Stimulated activated CD4-positive, alpha-beta T cell treated with anti-CD3 and anti-CD28 coated beads, Interleukin-2, amount 100 ng/mL, for 4 hours (primary cell): Measurements from ENCODE around the gene HDAC4.

ENCODE experiments used
- DNase-seq: peaks from one replicate; pipeline ENCODE4 v3.0.0-alpha.2; 2020; ENCODE audit warnings: low read depth

The HDAC4 gene

DNA sequence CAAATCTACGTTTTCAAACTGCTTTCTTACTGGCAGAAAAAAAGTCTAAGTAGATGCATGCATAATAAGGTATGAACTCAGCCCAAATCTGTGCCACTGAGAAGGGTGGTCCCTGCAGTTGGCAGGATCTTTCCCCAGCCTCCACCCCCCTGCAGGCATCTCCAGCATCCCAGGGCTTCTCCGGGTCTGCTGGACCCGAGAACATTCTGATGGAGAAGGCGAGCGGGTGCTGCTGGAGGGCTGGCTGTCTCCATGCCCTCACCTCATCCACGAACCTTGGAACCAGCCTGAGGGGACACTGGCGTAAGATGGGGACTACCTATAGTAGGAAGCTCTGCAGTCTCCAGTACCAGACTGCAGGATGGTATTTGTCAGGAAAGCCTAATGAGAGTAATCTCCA is 198.9 kb downstream of the HDAC4 start:
- no peak for DNase-seq

DNA sequence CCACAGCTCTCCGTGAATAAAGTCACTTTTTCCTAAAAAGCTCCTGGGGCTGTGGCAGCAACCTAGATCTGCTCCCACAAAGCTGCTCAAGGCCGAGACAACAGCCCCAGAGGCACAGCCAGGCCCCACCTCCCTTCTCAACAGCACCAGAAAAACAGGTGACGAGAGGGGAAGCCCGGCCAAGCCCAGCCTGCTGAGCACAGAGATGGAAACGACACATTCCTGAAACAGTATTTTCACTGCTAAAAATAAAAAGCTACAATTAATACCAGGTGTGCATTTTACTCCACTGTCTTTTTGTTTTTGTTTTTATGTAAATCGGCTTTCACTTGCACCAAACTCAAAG is 199.3 kb downstream of the HDAC4 start:
- DNase-seq = no peak

DNA sequence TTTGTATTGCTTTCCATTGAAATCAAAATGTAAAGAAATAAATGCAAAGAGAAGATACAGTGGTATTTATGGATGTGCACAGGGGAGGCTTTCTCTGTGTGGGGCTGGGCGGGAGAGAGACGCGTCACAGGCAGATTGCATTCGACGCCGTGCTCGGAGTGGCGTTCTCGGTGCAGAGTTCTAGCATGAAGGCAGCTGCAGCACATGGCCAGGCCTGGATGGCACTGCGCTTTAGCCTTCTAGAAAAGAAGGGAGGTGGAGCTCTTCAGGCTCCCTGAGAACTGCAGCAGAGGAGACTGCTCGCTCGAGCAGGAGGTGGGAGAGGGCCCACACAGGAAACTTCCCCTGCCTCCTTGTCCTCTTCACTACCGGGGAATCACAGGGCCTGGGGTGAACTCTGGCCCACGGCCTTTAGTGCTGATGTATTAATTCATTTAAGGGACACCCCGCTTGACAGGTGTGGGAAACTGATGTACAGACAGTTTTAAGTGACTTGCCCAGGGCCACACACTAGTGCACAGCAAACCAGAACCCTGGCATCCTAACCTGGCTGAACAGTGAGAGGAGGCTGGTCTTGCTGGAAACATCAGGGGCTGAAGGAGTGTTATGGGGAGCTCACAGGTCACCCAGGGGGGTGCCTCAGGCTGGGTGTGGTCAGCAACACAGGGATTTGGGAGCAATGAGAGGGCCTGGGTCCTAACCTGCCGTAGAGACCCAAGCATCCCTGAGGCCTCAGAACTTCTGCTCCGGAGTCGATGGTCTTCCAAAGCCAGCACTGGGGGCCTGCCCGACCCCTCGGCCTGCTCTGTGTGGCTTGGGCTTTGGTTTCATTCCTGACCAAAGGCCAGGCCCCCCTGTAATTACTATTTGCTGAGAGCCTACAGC is 199.9 kb downstream of the HDAC4 start:
- no peak for DNase-seq

DNA sequence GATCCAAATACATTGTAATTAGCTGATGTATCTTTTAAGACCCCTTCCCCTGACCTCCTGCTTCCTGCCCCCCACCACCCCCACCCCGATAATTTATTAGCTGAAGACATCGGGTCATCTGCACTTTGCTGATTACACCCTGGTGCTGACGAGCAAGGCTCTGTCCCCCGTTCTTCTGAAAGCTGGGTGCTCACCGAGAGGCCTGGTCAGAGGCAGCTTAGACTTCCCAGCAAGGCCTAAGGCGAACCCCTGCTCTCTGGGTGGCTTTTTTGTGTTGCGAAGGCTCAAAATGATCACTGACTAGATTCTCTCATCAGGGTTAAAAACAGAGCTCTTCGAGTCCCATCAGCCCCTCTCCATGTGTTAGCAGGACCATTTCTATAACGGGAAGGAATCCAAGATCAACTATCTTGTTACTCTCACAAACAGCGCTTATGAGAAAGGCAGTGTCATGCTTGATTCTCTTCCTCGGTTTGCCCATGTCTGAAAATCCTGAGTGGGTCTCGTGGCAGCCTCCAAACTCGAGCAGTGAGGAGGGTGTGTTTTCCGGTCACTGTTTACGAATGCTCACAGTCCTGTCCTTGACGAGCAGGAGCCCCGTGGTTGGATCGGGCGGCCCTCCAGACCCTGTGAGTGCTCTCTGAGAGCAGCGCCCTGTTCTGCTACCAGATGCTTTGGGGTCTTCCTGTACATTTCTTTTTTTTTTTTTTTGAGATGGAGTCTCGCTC is 201.6 kb downstream of the HDAC4 start:
- DNase-seq = no peak

DNA sequence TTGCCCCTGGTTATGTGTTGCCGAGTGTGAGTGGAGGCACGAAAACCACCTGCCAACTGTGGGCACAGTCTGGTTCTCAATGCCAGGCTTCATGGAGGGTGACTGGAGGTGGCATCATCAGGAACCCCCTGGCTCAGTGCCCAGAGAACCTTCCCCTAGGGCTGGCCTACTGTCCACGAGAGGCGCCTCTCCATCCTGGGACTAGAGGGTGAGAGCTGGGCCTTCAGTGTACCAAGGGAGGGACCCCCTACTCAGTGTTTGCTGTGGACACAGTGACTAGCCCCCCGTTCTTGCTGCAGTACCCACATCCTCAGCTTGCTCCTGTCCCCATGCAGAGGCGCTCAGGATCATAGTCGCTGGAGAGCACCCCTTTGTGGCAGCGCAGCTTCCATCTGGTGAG is 202.6 kb downstream of the HDAC4 start:
- no peak for DNase-seq

DNA sequence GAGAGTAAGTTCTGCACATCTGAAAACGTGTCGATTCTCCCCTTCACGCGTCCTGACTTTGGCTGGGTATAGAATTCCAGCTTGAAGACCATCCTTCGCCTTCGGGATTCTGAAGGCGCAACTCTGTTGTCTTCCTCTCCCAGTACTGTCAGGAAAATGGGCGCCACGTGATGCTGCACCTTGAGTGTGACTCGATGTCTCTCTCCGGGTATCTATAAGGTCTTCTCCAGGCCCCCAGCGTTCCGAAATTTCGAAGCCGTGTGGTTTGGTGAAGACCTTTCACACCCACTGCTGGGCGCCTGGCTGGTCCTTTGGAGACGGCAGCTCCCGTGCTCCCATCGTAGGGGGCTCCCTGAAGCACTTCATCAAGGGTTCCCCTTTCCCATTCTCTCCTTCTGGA is 203.7 kb downstream of the HDAC4 start:
- no peak for DNase-seq

DNA sequence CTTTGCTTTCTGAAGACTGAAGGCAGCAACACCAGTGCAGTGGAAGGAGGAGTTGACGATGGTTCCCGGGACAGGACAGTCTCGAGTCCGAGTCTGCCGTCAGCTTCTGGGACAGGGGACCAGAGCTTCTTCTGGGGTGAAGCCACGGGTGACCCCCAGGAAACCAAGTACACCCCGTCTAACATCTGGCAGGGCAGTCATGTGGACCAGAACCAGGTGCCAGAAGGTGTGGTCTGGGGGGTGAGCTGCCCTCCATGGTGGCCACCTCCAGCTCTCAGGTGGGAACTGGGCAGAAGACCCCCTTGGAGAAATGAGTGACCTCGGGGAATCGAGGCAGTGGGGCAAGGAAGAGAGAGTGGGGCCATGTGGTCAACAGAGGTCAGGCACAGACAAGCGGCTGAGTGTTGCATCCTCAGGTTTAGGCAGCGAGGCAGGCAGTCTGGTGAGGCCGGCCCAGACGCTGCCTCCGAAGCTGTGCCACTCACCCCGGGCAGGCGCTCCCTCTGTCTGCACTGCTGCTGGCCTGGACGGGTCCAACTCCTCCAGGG is 204.3 kb downstream of the HDAC4 start:
- DNase-seq = no peak

DNA sequence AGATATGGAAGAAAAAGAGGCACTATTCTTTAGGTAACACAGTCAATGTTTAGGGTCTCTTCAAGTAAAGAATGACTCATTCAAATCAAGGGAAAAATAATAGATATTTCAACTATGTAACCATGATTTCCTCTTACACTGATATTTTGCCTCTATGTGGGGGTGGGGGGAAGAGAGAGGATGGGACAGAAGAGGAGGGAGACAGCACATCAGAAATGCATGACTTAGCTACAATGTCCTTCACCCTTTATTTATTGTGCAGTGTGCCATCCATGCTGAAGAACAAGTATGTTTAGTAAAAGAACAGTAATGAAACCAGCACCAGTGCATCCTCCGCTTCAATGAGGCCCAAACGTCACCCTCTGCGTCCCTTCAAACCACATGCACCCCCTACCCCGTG is 204.8 kb downstream of the HDAC4 start:
- no peak for DNase-seq

DNA sequence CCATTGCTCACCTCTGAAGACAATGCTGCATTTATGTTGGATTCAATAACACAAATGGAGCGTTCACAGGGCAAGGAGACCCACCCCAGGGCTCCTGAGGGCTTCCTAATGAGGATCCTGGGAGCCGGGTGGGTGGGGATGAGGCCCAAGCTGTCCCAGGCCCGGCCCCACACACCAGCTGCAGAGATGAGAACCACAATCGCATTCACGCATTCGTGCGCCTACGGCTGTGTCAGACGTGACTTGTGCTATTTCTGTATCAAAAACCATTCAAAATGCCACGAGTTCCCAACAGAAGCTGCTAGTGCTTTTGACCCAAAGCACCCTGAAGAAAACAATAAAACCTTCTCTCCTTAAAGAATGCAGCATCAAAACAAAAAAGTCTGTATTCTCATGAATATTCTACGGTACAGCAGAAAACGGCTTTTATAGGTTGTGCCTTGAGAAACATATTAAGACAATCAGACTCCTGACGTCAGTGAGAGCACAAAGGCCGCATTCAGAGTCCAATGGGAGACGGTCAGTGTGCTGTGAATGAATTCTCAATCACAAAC is 205.4 kb downstream of the HDAC4 start:
- no peak for DNase-seq

DNA sequence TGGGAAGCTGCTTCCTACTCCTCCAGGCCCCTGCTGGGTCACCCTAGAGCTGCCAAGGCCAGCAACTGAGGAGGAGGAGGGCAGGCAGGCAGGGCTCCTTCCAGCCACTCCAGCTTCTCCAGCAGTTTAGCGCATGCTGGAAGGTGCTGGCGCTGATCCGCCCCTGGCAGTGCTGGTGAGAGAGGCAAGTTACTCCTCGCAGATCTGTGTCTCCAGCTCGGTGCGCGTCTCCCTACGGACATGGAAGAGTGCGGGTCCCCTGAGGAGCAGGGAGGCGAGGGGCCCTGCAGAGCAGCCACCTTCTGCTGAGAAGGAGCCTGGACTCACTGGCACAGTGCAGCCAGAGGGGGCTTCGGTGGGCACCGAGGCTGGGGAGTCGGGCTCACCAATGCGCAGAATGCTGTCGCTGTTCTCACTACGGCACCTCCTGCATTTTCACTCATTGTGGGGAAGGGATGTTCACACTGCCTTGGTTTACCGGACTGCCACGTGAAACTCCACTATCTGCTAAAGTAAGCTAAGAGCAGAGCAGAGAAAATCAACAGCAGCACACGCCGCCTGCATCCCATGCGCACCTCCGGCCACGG is 206.0 kb downstream of the HDAC4 start:
- no peak for DNase-seq

DNA sequence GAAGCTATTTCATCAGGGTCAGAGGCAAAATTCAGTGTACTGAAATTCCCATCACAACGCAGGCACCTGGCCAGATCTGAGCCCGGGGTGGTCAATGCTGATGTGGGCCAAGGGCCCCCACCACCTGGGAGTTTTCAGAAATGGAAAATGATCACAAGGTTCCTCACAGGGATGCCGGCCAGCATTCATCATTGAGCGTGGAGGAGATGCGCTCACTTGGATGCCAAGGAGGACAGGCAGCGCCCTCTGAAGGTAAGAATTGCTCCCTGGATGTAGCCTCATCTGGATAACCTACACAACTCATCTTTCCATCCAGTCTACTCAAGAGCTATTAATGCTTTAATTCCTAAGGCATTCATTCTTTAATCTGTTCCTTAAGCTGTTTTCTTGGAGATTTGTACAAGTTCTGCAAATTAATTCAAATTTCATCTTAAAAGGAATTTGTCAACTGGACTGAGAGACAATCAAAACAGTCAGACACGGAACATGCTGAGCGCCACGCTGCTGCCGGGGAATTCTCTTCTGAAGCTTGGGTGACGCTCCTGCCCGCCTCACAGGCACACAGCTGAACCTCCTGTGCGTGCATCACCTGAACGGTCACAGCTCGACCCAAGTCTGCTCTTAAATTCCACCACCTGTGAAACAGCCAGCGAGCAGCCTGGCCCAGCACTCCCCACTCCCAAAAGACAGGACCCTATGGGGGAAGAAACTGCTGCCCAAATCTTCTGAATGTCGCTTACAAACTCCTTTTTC is 206.7 kb downstream of the HDAC4 start:
- no peak for DNase-seq

DNA sequence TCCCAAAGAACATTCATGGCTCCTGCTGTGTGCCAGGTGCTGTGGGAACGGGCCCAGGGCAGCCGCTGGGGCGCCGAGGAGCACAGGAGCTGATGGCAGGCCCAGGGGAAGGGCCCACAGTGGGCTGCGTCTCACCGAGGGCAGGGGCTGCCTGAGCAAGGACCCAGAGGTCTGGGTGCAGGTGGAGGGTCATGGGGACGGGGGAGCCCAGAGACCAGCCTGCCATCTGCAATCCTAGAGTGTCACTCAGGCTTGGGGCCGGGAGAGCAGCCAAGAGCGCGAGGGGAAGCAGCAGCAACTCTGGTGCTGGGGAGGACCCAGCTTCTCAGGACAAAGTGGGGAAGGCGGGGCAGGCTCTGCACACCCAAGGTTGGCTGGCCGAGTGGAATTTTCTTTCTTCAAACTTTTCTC is 207.4 kb downstream of the HDAC4 start:
- no peak for DNase-seq

DNA sequence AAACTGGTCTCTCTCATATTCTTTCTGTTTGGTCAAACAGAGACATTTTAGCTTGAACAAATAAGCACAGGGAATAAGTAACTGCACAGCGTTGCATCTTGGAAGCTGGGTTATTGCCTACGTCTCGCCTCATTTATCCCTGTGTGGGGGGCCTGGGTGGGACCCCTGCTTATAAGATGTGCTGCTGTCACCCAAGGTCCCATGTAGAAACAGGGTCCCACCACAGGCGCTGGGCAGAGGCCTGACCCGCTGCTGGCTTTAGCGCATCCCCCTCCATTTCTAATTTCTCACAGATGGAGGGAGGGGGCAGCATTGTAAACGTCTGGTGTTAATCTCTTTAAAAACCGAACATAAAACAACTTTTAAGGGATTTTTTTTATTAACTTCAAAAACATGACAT is 207.8 kb downstream of the HDAC4 start:
- DNase-seq = no peak

DNA sequence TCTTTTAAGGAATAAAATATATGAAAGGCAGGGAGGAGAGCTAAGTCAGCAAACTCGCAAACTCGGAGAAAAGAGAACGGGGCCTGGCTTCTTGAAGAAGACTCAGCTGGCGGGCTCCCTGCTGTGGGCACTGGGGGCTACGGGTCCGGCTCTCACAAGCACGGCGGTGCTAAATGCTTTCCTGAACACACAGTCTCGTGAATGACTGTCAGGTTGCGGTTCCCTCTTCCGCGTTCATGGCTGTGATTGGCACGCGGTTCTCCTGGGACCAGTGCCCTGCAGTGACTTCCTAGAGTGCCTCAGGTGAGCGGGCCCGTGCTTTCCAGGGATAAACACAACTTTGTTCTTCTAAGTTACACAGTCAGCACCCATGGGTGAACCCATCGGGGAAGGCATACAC is 208.4 kb downstream of the HDAC4 start:
- no peak for DNase-seq

DNA sequence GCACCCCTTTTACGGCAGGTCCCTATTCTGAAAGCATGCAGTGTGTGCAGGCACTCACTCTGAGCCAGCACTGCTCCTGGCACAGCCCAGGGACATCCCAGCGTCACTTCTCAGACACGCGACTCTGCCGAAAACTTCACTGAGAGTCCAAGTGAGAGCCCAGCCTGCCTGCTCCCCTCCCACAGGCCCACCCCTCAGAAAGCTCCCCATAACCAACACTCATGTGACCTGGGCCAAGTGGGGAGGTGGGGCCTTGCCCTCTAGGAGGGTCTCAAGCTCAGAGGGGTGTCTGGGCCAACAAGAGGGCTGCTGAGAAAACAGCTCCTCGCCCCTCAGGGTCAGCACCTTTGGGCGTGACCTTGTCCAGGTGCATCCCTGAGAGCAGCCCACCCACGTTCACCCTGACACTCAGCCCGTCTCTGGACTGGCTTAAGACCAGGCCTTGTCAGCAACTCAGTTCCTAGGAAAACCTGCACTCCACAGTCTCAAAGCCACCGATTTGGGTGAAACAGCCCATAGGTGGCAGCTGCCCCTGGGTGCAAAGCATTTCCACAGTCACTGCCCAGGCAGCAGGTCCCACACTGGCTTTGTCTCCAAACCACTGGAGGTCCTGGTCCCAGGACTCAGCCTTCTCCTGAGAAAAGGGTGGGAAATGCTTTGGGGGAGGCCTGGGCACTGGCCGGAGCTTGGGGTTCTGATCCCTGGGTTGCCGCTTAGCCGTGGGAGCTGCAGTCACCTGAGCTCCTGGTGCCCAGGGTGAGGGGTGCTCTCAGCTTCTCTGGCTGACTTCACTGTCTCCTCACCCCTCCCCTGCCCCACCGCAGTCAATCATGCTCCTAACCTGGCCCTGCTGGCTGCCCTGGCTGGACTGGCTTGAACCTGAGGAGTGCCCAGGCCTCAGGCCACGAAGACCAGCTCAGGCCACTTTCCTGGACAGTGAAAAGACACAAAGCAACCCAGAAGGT is 209.6 kb downstream of the HDAC4 start:
- DNase-seq = no peak

DNA sequence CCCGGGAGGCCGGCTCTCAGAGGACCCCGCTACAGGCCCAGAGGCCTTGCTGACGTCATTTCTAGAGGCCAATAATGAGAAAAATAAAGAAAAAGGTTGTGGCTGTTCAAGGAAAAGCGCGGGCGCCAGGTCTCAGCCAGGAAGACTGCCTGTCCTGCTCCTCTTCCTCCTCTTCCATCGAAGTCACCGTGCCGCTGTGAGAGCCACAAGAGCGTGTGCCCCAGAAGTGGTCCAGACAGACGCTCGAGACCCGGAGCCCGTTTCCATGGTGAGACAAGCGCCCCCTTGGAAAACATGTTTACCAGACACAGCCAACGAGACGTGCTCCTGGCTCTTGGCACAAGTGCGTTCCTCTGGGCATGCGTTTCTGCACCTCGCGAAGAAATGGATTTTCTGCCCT is 210.5 kb downstream of the HDAC4 start:
- no peak for DNase-seq

DNA sequence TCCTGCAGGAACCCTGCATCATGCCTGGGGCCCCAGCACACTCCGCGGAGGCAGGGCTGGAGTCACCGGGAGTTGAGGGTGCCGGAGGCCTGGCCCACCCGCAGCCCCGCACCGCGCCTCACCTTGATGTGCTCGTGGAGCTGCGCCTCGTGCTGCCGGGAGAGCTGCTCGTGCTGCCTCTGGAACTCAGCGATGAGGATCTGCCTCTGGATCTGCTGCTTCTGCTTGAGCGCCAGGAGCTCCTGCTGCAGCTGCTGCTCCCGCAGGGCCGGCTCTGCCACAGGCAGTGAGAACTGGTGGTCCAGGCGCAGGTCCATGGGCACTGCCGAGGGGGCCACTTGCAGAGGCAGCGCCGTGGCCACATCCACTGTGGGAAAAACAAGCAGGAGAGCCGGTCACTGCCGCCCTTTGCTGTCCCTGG is 211.1 kb downstream of the HDAC4 start:
- DNase-seq = no peak

DNA sequence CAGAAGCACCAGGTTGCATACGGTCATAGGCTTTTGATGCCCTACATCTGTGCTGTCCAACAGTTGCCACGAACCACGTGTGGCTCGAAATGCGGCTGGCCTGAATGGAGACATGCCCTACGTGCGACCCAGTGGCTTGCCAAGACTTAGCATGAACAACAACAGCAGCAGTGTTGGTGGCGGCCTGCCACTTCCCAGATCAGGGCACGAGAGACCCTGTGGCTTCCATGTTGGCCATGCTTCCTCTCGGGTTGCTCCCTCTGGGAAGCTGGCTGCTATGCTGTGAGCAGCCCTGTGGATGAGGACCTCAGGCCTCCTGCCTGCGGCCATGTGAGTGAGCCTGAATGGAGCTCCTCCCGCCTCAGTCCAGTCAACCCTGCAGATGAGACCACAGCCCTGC is 212.3 kb downstream of the HDAC4 start:
- no peak for DNase-seq

DNA sequence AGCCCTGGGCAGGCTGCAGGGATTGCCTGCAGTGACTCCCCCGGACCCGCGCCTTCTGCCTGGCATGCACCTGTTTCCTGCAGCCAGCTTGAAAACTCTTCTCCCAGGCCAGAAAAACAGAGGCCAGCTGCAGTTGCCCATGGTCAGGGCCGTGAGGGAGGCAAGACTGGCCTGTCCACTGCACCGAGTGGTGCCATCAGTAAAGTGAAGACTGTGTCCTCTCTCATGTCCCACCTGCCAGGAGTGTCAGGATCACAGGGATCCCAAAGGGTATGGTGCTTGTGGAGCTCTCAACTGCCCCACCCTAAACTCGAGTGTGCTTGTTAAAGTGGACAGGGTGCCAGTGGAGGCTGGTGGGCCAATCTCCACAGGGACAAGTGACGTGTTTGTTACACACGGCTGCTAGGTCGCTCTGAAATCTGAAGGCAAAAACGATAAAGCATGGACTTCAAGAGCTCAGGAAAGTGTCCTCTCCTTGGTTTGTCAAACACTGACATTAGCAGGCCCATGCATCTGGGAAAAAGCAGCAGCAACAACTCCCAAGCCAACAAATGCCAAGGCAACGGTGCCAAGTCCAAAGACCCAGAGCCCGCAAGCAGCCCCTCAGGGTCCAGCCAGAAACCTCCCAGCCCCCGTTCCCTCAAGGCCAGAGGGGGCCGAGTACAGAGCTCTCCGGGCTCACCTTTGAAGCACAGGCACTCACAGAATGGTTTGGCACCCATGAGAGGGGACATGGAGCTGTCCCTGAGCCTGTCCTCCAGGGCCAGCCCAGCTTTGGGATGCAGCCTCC is 213.2 kb downstream of the HDAC4 start:
- DNase-seq = no peak
